Measurements from ENCODE around the gene BAIAP3. TPM values are rescaled to one million over a fixed set of nuclear protein-coding genes. Genes with fewer than 3 reads are reported as not detected.
"Not testable (repeated sequence)": the region's sequence is repeated elsewhere in the genome, so short reads cannot be mapped to it uniquely, and the experiment has no call there.

Gene BAIAP3
- polyA plus RNA-seq, 1 donor from 2014 or later, result 26.0 TPM

DNA sequence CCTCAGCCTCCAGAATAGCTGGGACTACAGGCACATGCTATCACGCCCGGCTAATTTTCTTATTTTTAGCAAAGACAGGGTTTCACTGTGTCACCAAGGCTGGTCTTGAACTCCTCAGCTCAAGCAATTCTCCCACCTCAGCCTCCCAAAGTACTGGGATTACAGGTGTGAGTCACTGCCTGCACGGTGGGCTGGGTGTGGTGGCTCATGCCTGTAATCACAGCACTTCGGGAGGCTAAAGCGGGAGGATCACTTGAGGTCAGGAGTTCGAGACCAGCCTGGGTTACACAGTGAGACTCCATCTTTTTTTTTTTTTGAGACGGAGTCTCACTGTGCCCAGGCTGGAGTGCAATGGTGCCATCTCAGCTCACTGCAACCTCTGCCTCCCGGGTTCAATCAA is 40.6 kb upstream of the BAIAP3 start:
- H3K36me3 Mint-ChIP-seq, H3K9me3 Mint-ChIP-seq, H3K4me3 Mint-ChIP-seq, H3K27ac Mint-ChIP-seq: not testable (repeated sequence)
- Mint-ChIP-seq H3K4me1 (peaks cover 8 to 20% (median 18%) of the 10 kb centered on the region in 3 donors), H3K27me3 (peaks cover 44% of the 10 kb centered on the region)

GRCh38 chr16:1293921-1294656 is 39.4 kb upstream of the BAIAP3 start:
- peak overlapping the region in 1 of 4 donors; percentile 79 for H3K4me3 Mint-ChIP-seq
- H3K9me3 Mint-ChIP-seq, result no peaks in the 10 kb centered on the region
- peak overlapping the region in 2 of 3 donors; percentile 23 to 46 for H3K27ac Mint-ChIP-seq
- H3K36me3 Mint-ChIP-seq, result peaks cover 1% of the 10 kb centered on the region
- H3K4me1 Mint-ChIP-seq, result peaks cover 8 to 19% (median 17%) of the 10 kb centered on the region in 3 donors
- peaks cover 35% of the 10 kb centered on the region for H3K27me3 Mint-ChIP-seq

DNA sequence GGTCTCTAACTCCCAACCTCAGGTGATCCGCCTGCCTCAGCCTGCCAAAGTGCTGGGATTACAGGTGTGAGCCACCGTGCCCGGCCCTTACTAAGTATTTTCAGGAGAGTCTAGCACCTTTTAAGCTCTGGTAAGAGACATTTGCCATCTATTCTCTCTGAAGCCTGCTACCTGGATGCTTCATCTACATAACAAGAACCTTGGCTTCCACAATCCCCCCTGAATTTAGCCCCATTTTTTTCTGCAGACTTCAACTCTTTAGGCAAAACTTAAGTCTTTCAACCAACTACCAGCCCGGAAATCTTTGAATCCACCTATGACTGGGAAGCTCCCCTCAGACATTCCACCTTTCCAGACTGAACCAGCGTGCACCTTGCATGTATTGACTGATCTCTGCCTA is 38.0 kb upstream of the BAIAP3 start:
- Mint-ChIP-seq H3K27me3 (peaks cover 22% of the 10 kb centered on the region), H3K4me3 (peak overlapping the region in 1 of 4 donors; percentile 70), H3K4me1 (peaks cover 8 to 17% (median 16%) of the 10 kb centered on the region in 3 donors)

DNA sequence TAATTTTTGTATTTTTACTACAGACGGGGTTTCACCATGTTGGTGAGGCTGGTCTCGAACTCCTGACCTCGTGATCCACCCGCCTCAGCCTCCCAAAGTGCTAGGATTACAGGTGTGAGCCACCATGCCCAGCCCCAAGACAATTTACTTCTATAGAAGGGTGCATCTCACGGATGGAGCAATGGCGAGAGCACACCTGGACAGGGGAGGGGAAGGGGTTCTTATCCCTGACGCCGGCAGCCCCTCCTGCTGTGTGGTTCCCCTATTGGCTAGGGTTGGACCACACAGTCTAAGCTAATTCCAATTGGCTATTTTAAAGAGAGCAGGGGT is 36.8 kb upstream of the BAIAP3 start:
- H3K27me3 Mint-ChIP-seq, result peaks cover 13% of the 10 kb centered on the region
- H3K36me3 Mint-ChIP-seq, H3K9me3 Mint-ChIP-seq: not testable (repeated sequence)
- peaks cover 8 to 19% (median 18%) of the 10 kb centered on the region in 3 donors for H3K4me1 Mint-ChIP-seq
- peak overlapping the region; percentile 0 to 53 (median 6) for H3K27ac Mint-ChIP-seq
- H3K4me3 Mint-ChIP-seq, result peak overlapping the region in 3 of 4 donors; percentile 47 to 71 (median 52)

More for the DNA sequence above, 38.0 kb upstream of the BAIAP3 start:
- H3K36me3 Mint-ChIP-seq, result peaks cover 1% of the 10 kb centered on the region
- no peaks in the 10 kb centered on the region for H3K9me3 Mint-ChIP-seq
- H3K27ac Mint-ChIP-seq, result peak overlapping the region in 1 of 3 donors; percentile 73

- H3K9me3 Mint-ChIP-seq, result no peaks in the 10 kb centered on the region
- H3K4me1 Mint-ChIP-seq, result peaks cover 8 to 21% (median 20%) of the 10 kb centered on the region in 3 donors
- peak overlapping the region; percentile 0 to 53 (median 6) for H3K27ac Mint-ChIP-seq
- peaks cover 10% of the 10 kb centered on the region for H3K27me3 Mint-ChIP-seq
- H3K4me3 Mint-ChIP-seq, result peak overlapping the region in 3 of 4 donors; percentile 5 to 69 (median 47)
- H3K36me3 Mint-ChIP-seq, result peaks cover 1% of the 10 kb centered on the region
These were observed 36.3 kb upstream of the BAIAP3 start for GRCh38 chr16:1297018-1297696.

DNA sequence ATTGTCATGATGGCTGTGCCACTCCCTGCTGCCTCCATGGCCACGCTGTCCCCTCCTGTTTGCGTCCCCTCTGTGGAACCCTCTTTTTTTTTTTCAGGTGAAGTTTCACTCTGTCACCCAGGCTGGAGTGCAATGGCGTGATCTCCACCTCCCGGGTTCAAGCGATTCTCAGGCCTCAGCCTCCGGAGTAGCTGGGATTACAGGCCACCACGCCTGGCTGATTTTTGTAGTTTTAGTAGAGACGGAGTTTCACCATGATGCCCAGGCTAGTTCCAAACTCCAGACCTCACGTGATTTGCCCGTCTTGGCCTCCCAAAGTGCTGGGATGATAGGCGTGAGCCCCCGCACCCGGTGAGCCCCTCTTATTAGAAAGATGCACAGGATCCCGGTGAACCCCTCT is 35.0 kb upstream of the BAIAP3 start:
- peaks cover 10% of the 10 kb centered on the region for H3K27me3 Mint-ChIP-seq
- peak overlapping the region in 2 of 3 donors; percentile 39 to 86 for H3K27ac Mint-ChIP-seq
- H3K4me3 Mint-ChIP-seq, result no peak overlapping the region
- peaks cover 1% of the 10 kb centered on the region for H3K36me3 Mint-ChIP-seq
- no peaks in the 10 kb centered on the region for H3K9me3 Mint-ChIP-seq
- H3K4me1 Mint-ChIP-seq, result peaks cover 8 to 27% (median 22%) of the 10 kb centered on the region in 3 donors

DNA sequence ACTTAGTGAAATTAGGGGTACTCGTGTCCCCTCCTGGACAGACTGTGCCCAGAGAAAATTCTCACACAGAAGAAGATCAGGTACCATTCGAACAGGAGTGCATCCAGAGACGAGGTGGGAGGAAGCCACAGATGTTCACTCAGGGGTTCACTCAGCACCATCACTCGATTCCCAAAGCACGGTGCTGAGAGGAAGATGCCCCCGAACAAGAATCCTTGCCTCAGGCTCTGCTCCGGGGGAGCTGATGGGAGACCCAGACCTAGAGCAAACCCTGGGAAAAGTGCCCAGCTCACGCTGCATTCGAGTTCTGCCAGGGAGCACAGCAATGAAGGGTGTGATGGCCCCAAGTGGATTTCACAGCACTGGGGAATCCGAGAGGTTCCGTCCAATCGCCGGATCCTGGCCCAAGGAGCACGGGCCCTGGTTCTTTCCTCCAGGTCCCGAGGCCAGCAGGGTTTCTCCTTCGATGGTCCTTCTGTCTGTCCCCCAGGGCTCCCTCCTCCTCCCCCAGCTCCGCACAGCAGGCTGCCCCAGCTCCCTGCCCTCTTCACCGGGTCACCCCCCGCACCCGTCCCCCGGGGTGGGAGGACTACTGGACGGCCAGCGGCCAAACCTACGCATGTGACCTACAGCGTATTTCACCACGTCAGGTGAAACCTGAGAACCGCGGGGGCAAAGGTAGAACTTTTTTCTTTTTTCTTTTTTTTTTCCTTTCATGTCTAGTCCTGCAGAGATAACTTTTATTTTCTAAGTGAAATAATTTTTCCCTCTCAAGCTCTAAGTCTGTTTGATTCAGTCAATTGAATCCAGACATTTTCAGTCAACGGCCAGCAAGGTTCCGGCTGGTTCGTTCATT is 34.2 kb upstream of the BAIAP3 start:
- peaks cover 10 to 24% (median 24%) of the 10 kb centered on the region in 3 donors for H3K4me1 Mint-ChIP-seq
- no peak overlapping the region for H3K4me3 Mint-ChIP-seq
- H3K9me3 Mint-ChIP-seq, result no peaks in the 10 kb centered on the region
- peaks cover 6% of the 10 kb centered on the region for H3K27me3 Mint-ChIP-seq
- H3K27ac Mint-ChIP-seq, result no peak overlapping the region
- H3K36me3 Mint-ChIP-seq, result peaks cover 1% of the 10 kb centered on the region

DNA sequence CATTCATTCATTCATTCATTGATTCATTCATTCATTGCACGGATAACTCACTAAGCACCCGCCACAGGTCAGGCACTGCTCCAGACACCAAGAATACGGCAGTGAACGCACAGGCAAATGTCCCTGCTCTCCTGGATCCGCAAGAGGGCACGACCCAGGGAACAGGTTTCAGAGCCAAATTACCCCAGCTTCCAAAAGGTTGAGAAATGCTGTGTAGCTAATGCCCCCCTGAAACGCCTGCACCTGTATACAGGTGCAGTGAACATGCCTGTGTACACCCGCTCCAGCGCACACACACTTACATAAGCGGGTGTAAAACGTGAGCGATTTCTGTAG is 33.6 kb upstream of the BAIAP3 start:
- Mint-ChIP-seq H3K4me1 (peaks cover 10 to 27% (median 24%) of the 10 kb centered on the region in 3 donors), H3K27me3 (peaks cover 4% of the 10 kb centered on the region), H3K27ac (no peak overlapping the region), H3K36me3 (no peaks in the 10 kb centered on the region), H3K4me3 (peak overlapping the region in 1 of 4 donors; percentile 5), H3K9me3 (no peaks in the 10 kb centered on the region)

DNA sequence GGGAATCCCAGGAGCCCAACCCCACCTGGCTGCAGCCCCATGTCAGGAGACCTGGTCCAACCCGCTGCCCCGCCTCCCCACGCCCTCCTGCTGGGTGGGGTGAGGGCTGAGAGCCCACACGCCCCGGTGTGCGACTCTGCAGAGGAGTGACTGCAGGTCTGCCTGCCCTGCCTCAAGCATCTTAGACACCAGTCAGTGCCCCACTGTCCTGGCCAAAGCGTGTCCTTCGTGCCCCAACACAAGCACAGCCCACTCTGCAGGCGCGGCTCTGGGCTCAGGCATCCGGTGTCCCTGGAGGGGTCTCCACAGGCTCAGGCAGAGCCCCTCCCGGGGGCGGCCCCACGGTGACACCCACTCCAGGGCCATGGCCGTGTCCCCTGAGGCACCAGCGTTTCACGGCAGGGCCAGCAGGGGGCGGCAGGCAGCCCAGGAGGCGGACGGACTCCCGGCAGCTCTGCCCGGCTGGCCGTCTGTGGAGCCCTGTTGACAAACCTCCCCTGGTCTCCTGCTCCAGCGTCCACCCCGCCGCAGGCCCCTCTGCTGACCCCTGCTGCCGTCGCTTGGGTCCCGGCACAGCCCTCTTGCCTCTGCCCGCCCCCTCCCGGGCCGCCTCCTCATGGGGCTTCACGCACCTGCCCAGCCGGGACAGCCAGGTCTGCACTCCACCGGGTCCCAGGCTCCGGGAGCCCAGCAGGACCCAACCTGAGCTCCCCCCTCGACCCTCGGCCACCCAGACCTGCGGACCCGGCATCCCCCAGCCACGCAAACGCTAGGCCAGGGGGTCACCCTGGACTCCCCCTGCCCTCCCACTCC is 32.6 kb upstream of the BAIAP3 start:
- peak overlapping the region in 2 of 4 donors; percentile 8 to 70 for H3K4me3 Mint-ChIP-seq
- H3K27ac Mint-ChIP-seq, result peak overlapping the region in 1 of 3 donors; percentile 97
- H3K4me1 Mint-ChIP-seq, result peaks cover 10 to 26% (median 22%) of the 10 kb centered on the region in 3 donors
- H3K36me3 Mint-ChIP-seq, result no peaks in the 10 kb centered on the region
- no peaks in the 10 kb centered on the region for H3K27me3 Mint-ChIP-seq
- no peaks in the 10 kb centered on the region for H3K9me3 Mint-ChIP-seq

- no peaks in the 10 kb centered on the region for H3K27me3 Mint-ChIP-seq
- H3K27ac Mint-ChIP-seq, result peak overlapping the region in 2 of 3 donors; percentile 53 to 97
- H3K9me3 Mint-ChIP-seq, result no peaks in the 10 kb centered on the region
- H3K4me3 Mint-ChIP-seq, result peak overlapping the region in 2 of 4 donors; percentile 51 to 70
- peaks cover 10 to 28% (median 28%) of the 10 kb centered on the region in 3 donors for H3K4me1 Mint-ChIP-seq
- no peaks in the 10 kb centered on the region for H3K36me3 Mint-ChIP-seq
These were observed 31.9 kb upstream of the BAIAP3 start for GRCh38 chr16:1301562-1301961.

- H3K4me3 Mint-ChIP-seq, result peak overlapping the region; percentile 21 to 91 (median 87)
- H3K27me3 Mint-ChIP-seq, result no peaks in the 10 kb centered on the region
- peak overlapping the region; percentile 91 to 97 (median 92) for H3K27ac Mint-ChIP-seq
- H3K36me3 Mint-ChIP-seq, result no peaks in the 10 kb centered on the region
- no peaks in the 10 kb centered on the region for H3K9me3 Mint-ChIP-seq
- peaks cover 15 to 31% (median 25%) of the 10 kb centered on the region in 3 donors for H3K4me1 Mint-ChIP-seq
These were observed 27.6 kb upstream of the BAIAP3 start for GRCh38 chr16:1305823-1306222.

DNA sequence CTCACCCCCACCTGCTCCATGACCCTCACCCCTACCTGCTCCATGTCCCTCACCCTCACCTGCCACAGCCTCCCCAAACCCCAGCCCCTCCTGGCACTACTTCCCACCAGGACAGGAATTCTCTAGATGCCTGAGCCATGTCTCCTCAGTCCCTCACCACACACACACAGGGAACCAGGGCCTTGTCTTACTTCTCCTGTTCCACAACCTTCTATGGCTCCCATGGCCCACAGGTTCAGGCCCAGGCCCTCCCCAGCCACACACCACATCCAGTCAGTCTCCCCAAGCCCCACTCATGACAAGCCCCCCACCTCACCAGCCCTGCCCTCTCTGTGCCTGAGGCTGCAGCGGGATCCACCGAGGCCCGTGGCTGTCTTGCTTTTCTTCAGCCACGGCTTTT is 27.1 kb upstream of the BAIAP3 start:
- Mint-ChIP-seq H3K4me1 (peaks cover 19 to 36% (median 30%) of the 10 kb centered on the region in 3 donors), H3K9me3 (no peaks in the 10 kb centered on the region), H3K36me3 (no peaks in the 10 kb centered on the region), H3K27me3 (no peaks in the 10 kb centered on the region), H3K4me3 (peak overlapping the region; percentile 50 to 91 (median 87)), H3K27ac (peak overlapping the region; percentile 87 to 97 (median 92))

DNA sequence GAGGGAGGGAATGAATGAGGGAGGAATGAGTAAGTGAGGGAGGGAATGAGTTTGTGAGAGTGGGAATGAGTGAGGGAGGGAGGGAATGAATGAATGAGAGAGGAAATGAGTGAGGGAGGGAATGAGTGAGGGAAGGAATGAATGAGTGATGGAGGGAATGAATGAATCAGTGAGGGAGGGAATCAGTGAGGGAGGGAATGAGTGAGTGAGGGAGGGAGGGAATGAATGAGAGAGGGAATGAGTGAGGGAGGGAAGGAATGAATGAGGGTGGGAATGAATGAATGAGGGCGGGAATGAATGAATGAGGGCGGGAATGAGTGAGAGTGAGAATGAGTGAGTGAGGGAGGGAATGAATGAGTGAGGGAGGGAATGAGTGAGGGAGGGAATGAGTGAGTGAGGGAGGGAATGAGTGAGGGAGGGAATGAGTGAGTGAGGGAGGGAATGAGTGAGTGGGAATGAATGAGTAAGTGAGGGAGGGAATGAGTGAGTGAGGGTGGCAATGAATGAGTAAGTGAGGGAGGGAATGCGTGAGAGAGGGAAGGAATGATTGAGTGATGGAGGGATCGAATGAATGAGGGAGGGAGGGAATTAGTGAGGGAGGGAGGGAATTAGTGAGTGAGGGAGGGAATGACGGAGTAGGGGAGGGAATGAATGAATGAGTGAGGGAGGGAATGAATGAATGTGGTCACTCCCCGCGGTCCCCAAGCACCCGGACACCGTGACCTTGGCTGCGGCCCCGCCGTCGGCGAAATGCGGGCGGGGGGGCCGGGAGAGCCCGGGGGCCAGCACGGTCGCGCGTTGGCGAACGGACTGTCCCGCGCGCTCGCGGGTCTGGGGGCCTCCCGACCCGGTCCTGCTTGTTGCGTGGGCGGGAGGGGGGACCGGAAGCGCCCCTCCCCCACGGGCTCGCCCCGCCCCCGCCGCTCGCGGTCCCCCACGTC is 25.1 kb upstream of the BAIAP3 start:
- Mint-ChIP-seq H3K9me3 (no peaks in the 10 kb centered on the region), H3K27me3 (no peaks in the 10 kb centered on the region), H3K4me3 (peak overlapping the region; percentile 87 to 96 (median 93)), H3K27ac (peak overlapping the region; percentile 100), H3K4me1 (peaks cover 26 to 30% (median 30%) of the 10 kb centered on the region in 3 donors), H3K36me3 (no peaks in the 10 kb centered on the region)
